Activated T-cell treated with anti-CD3 and anti-CD28 coated beads for 1 hour (primary cell): ENCODE data around the gene PELI3.
A peak's percentile ranks its signal among the peaks of the same experiment; 100 is the strongest.

Experiments used
- DNase-seq: peaks from one replicate; pipeline ENCODE4 v3.0.0-alpha.2; 2020; ENCODE audit warnings: low read depth

The PELI3 gene

DNA sequence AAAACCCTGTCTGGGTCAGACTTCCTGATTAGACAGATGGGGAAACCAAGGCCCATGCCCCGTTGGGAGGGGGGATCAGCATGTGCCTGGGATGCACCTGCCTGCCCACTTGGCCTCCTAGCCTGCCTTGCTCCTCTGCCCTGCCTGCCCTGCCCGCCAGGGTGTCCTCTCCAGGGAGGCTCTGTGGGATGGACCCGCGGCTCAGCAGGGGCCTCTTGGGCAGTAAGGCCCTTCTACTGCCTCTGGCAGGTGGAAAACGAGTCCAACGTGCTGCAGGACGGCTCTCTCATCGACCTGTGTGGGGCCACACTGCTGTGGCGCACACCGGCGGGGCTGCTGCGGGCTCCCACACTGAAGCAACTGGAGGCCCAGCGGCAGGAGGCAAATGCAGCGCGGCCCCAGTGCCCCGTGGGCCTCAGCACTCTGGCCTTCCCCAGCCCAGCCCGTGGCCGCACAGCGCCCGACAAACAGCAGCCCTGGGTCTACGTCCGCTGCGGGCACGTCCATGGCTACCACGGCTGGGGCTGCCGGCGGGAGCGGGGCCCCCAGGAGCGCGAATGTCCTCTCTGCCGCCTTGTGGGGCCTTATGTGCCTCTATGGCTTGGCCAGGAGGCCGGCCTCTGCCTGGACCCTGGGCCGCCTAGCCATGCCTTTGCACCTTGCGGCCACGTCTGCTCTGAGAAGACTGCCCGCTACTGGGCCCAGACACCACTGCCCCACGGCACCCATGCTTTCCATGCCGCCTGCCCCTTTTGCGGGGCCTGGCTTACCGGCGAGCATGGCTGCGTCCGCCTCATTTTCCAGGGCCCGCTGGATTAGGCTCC is 8.9 kb downstream of the PELI3 start:
- DNase-seq: no peak

DNA sequence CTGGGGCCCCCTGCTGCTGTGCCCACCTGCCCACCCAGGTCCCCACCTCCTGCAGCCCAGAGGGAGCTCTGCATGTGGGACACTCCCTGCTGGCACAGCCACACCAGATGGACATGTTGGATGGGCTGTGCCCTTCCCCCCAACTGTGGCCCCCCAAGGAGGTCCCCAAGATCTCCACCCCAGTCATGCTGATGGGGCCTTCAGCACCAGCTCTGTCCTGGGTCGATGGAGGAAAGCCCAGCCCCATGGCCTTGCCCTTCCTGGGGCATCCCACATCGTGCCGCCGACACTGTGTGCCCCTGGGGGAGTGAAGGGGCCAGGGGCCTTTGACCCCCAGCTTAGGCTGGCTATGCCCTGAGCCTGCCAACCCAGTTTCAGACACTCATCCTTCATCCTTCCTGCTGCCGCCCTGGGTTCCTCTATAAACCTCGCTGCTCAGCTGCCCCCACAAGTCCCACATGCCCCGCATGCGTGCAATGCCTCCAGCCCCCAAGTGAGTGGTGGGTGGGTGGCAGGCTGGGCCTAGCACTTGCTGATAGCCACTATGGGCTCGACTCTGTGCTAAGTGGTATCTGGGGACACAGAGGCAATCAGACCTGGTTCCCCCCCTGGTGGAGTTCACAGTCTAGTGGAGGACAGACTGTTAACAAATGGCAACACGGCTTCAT is 9.6 kb downstream of the PELI3 start:
- DNase-seq: no peak

GRCh38 chr11:66476841-66477251 is 10.1 kb downstream of the PELI3 start:
- DNase-seq: no peak

- DNase-seq: no peak
Measured at GRCh38 chr11:66477263-66478201, 10.8 kb downstream of the PELI3 start.

DNA sequence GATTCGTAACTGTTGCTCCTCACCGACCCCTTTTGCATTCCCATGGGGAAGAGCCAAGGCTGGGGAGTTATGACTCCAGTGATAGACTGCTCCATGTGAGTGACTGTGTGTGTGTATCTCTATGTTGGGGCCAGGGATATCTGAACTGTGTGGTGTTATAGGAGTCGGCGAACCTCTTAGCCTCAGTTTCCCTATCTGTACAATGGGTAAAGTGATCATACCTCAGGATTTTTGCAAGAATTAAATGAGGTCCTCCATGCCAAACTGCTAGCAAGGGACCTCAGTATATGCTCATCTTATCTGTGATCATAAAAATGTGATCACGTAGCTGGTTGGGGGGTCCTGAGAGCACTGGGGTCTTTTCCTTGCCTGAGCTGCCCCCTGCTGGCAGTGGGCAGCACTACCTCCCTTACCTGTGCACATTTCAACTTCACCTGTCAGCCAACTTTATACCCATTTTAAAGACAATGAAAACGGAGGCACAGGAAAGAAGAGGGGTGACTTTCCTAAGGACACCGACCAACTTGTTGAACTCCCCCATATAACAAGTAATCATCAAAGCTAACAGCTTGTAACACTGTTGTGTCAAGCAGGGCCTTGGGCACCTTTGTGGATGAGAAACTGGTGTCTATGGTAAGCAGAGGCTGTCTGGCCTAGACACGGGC is 12.2 kb downstream of the PELI3 start:
- peak; percentile 23 for DNase-seq

DNA sequence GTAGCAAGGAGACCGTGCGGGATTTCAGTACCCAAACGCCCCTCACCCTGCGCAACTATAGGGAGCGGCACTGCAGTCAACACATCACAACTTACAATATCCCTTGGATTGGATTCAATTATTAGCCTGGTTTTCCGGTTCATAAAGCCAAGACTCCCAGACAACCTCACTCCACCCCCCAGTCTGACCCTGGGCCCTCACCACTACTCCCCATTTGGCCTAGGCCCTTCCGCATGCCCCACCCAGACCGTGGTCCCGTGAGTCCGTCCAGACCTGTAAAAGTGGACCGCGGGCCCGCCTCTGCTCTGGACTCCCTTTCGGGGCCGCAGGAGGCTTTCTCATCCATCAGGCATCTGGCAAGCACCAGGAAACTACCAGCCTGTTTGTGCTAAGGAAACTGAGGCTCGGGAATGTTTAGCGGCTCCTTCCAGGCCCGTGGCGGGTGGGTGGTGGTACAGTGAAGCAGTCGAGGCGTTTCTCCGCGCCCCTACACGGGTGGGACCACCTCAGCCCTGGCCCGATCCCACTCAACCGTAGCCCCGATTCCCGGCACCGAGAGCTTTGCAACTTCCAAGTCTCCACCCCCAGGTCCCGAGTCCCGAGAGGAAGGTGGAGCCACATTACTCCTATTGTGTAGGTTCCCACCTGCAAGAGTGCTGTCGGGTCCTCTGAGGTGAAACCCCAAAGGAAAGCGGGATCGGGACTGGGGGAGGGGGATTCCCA is 12.8 kb downstream of the PELI3 start:
- DNase-seq: no peak

DNA sequence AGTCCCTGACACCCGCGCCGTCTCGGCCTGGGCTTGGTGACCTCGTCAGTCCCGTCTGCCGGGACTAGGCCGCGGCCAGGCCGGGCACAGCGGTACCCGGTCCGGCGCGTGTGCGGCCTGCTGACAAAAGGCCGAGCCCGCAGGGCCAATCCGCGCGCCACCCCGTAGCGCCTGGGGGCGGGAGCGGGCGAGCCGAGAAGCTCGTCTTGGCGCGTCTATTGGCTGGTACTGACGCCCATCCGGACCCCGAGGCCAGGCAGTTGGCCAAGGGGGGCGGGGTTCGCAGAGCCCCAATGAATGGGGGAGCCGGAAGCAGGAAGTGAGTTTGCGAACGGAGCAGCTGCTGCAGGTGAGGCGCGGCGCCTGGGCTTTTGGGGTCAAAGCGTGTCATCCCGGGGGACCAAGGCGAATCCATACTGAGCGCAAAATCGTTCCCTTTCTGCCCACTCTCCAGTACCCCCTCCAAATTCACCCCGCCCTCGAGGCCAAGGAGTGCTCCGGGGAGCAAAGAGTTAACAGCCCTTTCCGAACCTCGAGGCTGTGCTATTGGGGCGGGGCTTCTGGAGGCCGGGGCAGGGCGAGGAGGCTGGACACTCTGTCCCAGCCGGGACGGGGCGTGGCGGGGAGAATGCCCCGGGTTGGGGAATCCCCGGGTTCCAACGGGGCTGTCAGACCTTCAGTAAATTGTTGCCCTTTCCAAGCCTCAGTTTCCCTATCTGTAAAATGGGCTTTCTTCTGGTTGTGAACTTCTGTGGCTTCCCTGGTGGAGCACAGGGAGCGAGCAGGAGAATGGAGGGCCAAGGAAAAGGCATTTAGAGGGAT is 13.6 kb downstream of the PELI3 start, which contains the start of gene DPP3:
Gene DPP3 (plus strand): TSS at position 318 of the 822 bp plus-strand sequence. CDS start 1,767 bp downstream, outside the sequence.
- peak; percentile 93 for DNase-seq

- DNase-seq: no peak
Measured at GRCh38 chr11:66484806-66485380, 18.2 kb downstream of the PELI3 start.

GRCh38 chr11:66488957-66489356 is 22.3 kb downstream of the PELI3 start:
- no peak for DNase-seq

DNA sequence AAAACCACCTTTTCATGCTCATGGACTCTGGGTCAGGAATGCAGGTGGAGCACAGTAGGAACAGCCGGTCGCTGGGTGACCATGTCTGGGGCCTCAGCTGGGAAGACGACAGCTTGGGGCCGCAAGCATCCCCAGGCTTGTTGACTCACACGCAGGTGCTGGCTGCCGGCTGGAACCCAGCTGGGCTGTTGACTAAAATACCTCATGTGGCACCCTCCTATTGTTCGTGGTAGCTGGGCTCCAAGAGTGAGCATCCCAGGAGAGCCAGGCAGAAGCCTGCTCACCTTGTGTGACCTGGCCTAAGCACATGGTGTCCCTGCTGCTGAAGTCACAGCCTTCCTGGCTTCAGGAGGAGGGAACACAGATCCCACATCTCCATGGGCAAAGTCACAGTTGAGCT is 22.9 kb downstream of the PELI3 start:
- no peak for DNase-seq

- no peak for DNase-seq
Measured at GRCh38 chr11:66491315-66491935, 24.7 kb downstream of the PELI3 start.

DNA sequence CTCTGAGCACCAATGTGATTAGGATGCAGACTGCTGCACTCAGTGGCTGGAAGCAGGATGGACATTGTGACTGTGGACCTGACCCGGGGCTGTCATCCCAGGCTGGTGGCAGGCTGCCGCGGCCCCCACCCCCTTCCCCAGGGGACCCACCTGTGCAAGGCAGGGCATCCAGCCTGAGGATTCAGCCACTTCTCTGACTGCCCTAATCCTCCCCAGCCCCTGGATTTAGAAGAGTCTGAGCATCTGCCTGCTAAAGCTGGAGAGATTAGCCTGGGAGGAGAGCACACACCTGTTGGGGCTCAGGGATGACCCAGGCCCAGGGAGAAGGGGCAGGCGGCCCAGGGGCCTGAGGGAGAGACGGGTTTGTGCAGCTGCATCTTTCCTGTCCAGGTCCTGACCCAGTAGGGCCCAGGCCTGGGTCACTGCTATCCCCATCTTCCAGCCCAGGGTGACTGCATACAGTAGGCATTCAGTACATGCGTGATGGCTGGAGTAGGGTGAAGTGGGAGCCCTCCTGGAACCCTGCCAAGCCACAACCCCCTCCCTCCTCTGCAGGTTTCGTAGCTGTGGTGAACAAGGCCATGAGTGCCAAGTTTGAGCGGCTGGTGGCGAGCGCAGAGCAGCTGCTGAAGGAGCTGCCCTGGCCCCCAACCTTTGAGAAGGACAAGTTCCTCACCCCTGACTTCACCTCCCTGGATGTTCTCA is 25.6 kb downstream of the PELI3 start:
- DNase-seq: no peak

DNA sequence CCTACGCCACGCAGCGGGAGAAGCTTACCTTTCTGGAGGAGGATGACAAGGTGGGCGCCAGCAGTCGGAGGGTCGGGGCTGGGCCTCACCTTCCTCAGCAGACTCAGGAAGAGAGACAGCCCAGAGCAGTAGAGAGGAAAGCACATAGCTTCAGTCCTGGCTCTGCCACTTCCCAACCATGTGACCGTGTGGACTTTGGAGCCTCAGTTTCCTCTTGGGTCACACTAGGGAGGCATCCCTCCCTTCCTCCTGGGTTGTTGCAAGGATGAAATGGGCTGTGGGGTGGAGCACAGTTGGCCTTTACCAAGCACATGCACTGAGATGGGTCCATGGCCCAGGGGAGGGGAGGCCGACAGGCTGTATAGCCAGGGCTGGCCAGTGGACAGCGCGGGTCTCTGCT is 26.4 kb downstream of the PELI3 start:
- DNase-seq: no peak

- no peak for DNase-seq
Measured at GRCh38 chr11:66494458-66494857, 27.8 kb downstream of the PELI3 start.

- DNase-seq: no peak
Measured at GRCh38 chr11:66494935-66495334, 28.2 kb downstream of the PELI3 start.

GRCh38 chr11:66495401-66495854 is 28.7 kb downstream of the PELI3 start:
- DNase-seq: no peak

GRCh38 chr11:66497206-66497605 is 30.5 kb downstream of the PELI3 start:
- no peak for DNase-seq

GRCh38 chr11:66498506-66498905 is 31.8 kb downstream of the PELI3 start:
- DNase-seq: no peak
